ENCODE measurements around the gene GABRB2. TPM values are rescaled to one million over a fixed set of nuclear protein-coding genes. Genes with fewer than 3 reads are reported as not detected.
A peak's percentile ranks its signal among the peaks of the same experiment; 100 is the strongest.

GABRB2 gene
- total and polyA plus RNA-seq, 2 experiments from 2014 or later: 0.11 to 0.94 TPM

GRCh38 chr5:161397448-161397847 lies 149.1 kb downstream of the GABRB2 start:
- Mint-ChIP-seq H3K4me1 (no peaks in the 10 kb centered on the region), H3K9me3 (no peaks in the 10 kb centered on the region), H3K27ac (no peak overlapping the region), H3K4me3 (no peak overlapping the region), H3K27me3 (ENCODE audit: insufficient read depth, low read depth, poor library complexity) (no peaks in the 10 kb centered on the region), H3K36me3 (ENCODE audit: low read depth) (no peaks in the 10 kb centered on the region)
- Histone ChIP-seq H3K27ac (ENCODE audit: low read depth) (no peak overlapping the region), H2AFZ (no peak overlapping the region), H3K79me2 (replicated peaks; ENCODE audit: insufficient read depth) (no peaks in the 10 kb centered on the region), H3K9me2 (ENCODE audit: insufficient read depth) (no peaks in the 10 kb centered on the region), H3K4me2 (no peak overlapping the region), H3K4me3 (no peak overlapping the region), H3F3A (replicated peaks; ENCODE audit: low read depth) (no peaks in the 10 kb centered on the region), H3K4me1 (ENCODE audit: insufficient read depth) (no peaks in the 10 kb centered on the region), H3K36me3 (ENCODE audit: insufficient read depth) (no peaks in the 10 kb centered on the region), H3K27me3 (ENCODE audit: insufficient read depth) (no peaks in the 10 kb centered on the region), H4K20me1 (replicated peaks; ENCODE audit: insufficient read depth) (no peaks in the 10 kb centered on the region)
- no peak for DNase-seq (ENCODE audit: low spot score)
- TF ChIP-seq CTCF (conservative IDR thresholded peaks at IDR 0.05; ENCODE audit: low read depth in 2 of 2): no peak
- no peak for TF ChIP-seq ZNF331 (CRISPR knock-in tag; IDR thresholded peaks at IDR 0.05; ENCODE audit: low read depth)
- ATAC-seq: no peak

DNA sequence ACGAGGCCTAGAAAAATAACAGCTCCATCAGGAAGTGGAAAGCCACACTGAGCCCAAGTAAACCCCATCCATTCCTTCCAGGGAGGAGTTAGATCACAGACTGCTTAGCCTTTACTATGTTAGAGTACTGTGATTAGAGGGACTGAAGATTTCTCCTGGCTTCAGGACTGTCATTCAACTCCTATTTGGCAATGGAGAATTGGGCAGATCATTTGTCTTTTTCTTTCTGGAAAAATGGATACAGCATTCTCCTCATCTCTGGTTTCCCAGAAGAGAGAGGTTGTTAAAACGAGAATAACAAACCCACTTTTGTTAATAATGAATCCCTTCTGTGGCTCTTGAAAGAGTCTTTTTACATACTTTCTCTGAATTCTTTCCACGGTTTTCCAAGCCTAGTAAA lies 150.4 kb downstream of the GABRB2 start:
- Histone ChIP-seq H3F3A (replicated peaks; ENCODE audit: low read depth) (no peaks in the 10 kb centered on the region), H4K20me1 (replicated peaks; ENCODE audit: insufficient read depth) (no peaks in the 10 kb centered on the region), H3K9me2 (ENCODE audit: insufficient read depth) (no peaks in the 10 kb centered on the region), H3K4me2 (no peak overlapping the region), H3K79me2 (replicated peaks; ENCODE audit: insufficient read depth) (no peaks in the 10 kb centered on the region), H3K27me3 (ENCODE audit: insufficient read depth) (no peaks in the 10 kb centered on the region), H3K36me3 (ENCODE audit: insufficient read depth) (no peaks in the 10 kb centered on the region), H2AFZ (no peak overlapping the region), H3K4me3 (no peak overlapping the region), H3K4me1 (ENCODE audit: insufficient read depth) (no peaks in the 10 kb centered on the region), H3K27ac (ENCODE audit: low read depth) (no peak overlapping the region)
- Mint-ChIP-seq H3K9me3 (no peaks in the 10 kb centered on the region), H3K36me3 (ENCODE audit: low read depth) (no peaks in the 10 kb centered on the region), H3K27ac (no peak overlapping the region), H3K4me1 (0 out of 3 replicates have a peak, but pooled peaks cover 5% of the 10 kb centered on the region), H3K4me3 (no peak overlapping the region), H3K27me3 (ENCODE audit: insufficient read depth, low read depth, poor library complexity) (no peaks in the 10 kb centered on the region)
- ATAC-seq (no peak), DNase-seq (ENCODE audit: low spot score) (peak; percentile 21)
- TF ChIP-seq CTCF (conservative IDR thresholded peaks at IDR 0.05; ENCODE audit: low read depth in 2 of 2) (no peak), EZH2 (IDR thresholded peaks at IDR 0.05; ENCODE audit: low read depth, unreplicated experiment) (no peak), JUNB (IDR thresholded peaks at IDR 0.05; ENCODE audit: unreplicated experiment) (no peak), NANOG (IDR thresholded peaks at IDR 0.05; ENCODE audit: borderline replicate concordance) (no peak), POLR2AphosphoS5 (IDR thresholded peaks at IDR 0.05; ENCODE audit: low read depth) (no peak), STAT1 (IDR thresholded peaks at IDR 0.05; ENCODE audit: unreplicated experiment) (no peak)
- TF ChIP-seq, protein P1, sequence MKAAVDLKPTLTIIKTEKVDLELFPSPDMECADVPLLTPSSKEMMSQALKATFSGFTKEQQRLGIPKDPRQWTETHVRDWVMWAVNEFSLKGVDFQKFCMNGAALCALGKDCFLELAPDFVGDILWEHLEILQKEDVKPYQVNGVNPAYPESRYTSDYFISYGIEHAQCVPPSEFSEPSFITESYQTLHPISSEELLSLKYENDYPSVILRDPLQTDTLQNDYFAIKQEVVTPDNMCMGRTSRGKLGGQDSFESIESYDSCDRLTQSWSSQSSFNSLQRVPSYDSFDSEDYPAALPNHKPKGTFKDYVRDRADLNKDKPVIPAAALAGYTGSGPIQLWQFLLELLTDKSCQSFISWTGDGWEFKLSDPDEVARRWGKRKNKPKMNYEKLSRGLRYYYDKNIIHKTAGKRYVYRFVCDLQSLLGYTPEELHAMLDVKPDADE (IDR thresholded peaks at IDR 0.05): no peak
- TF ChIP-seq, protein P2, sequence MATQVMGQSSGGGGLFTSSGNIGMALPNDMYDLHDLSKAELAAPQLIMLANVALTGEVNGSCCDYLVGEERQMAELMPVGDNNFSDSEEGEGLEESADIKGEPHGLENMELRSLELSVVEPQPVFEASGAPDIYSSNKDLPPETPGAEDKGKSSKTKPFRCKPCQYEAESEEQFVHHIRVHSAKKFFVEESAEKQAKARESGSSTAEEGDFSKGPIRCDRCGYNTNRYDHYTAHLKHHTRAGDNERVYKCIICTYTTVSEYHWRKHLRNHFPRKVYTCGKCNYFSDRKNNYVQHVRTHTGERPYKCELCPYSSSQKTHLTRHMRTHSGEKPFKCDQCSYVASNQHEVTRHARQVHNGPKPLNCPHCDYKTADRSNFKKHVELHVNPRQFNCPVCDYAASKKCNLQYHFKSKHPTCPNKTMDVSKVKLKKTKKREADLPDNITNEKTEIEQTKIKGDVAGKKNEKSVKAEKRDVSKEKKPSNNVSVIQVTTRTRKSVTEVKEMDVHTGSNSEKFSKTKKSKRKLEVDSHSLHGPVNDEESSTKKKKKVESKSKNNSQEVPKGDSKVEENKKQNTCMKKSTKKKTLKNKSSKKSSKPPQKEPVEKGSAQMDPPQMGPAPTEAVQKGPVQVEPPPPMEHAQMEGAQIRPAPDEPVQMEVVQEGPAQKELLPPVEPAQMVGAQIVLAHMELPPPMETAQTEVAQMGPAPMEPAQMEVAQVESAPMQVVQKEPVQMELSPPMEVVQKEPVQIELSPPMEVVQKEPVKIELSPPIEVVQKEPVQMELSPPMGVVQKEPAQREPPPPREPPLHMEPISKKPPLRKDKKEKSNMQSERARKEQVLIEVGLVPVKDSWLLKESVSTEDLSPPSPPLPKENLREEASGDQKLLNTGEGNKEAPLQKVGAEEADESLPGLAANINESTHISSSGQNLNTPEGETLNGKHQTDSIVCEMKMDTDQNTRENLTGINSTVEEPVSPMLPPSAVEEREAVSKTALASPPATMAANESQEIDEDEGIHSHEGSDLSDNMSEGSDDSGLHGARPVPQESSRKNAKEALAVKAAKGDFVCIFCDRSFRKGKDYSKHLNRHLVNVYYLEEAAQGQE (IDR thresholded peaks at IDR 0.05; ENCODE audit: unreplicated experiment): no peak

All from GM23338 (cell line).